ENCODE results near the gene NGEF.

The NGEF gene

GRCh38 chr2:232896720-232897597 is 116.1 kb downstream of the NGEF start:
- FAIRE-seq = no peak

GRCh38 chr2:232896111-232896510 is 116.9 kb downstream of the NGEF start:
- no peak for FAIRE-seq

GRCh38 chr2:232894746-232895145 is 118.3 kb downstream of the NGEF start:
- no peak for FAIRE-seq

- FAIRE-seq = no peak
Observed at GRCh38 chr2:232894251-232894650, 118.8 kb downstream of the NGEF start.

GRCh38 chr2:232893834-232894233 is 119.2 kb downstream of the NGEF start:
- no peak for FAIRE-seq

GRCh38 chr2:232892843-232893242 is 120.2 kb downstream of the NGEF start:
- no peak for FAIRE-seq

GRCh38 chr2:232892221-232892620 is 120.8 kb downstream of the NGEF start:
- FAIRE-seq = no peak

- FAIRE-seq = no peak
Observed at GRCh38 chr2:232891621-232892071, 121.4 kb downstream of the NGEF start.

GRCh38 chr2:232890896-232891601 is 122.0 kb downstream of the NGEF start:
- FAIRE-seq = no peak

GRCh38 chr2:232890536-232890895 is 122.5 kb downstream of the NGEF start:
- FAIRE-seq = no peak

GRCh38 chr2:232889876-232890401 is 123.1 kb downstream of the NGEF start:
- FAIRE-seq = no peak

GRCh38 chr2:232888839-232889529 is 124.1 kb downstream of the NGEF start:
- FAIRE-seq = no peak

- FAIRE-seq = no peak
Observed at GRCh38 chr2:232888099-232888836, 124.8 kb downstream of the NGEF start.

GRCh38 chr2:232887171-232887850 is 125.7 kb downstream of the NGEF start:
- no peak for FAIRE-seq

GRCh38 chr2:232886632-232887031 is 126.4 kb downstream of the NGEF start:
- no peak for FAIRE-seq

GRCh38 chr2:232886176-232886575 is 126.9 kb downstream of the NGEF start:
- no peak for FAIRE-seq

GRCh38 chr2:232885264-232885961 is 127.6 kb downstream of the NGEF start:
- FAIRE-seq = no peak

GRCh38 chr2:232884549-232885263 is 128.3 kb downstream of the NGEF start:
- FAIRE-seq = no peak

GRCh38 chr2:232884001-232884421 is 129.0 kb downstream of the NGEF start:
- FAIRE-seq = no peak

- FAIRE-seq = no peak
Observed at GRCh38 chr2:232883116-232883721, 129.8 kb downstream of the NGEF start.

All from colon (tissue), 2 donors.